WTC11 (cell line): Measurements from ENCODE around the gene CNTNAP2.

ENCODE experiments used
- CREM ChIP-seq: sonication (generic); formaldehyde crosslinking; IDR thresholded peaks from 2 replicates; pipeline ENCODE4 v1.8.1; 2022; ENCODE audit warnings: mild to moderate bottlenecking, missing genetic modification reagents, moderate library complexity
- ELF4 ChIP-seq: sonication (generic); formaldehyde crosslinking; IDR thresholded peaks from 2 replicates; pipeline ENCODE4 v1.8.1; 2022; ENCODE audit warnings: low read depth, mild to moderate bottlenecking, moderate library complexity, missing genetic modification reagents
- EMX1 ChIP-seq: fragments of 250-450 bp; sonication (Bioruptor Pico); IDR thresholded peaks from 2 replicates; pipeline ENCODE4 v1.8.0; 2021; ENCODE audit warnings: mild to moderate bottlenecking
- FOXK1 ChIP-seq: sonication (generic); formaldehyde crosslinking; IDR thresholded peaks from 2 replicates; pipeline ENCODE4 v1.8.0; 2022; ENCODE audit warnings: mild to moderate bottlenecking, moderate library complexity, missing genetic modification reagents
- NR3C1 ChIP-seq: sonication (generic); formaldehyde crosslinking; conservative IDR thresholded peaks from 2 replicates; pipeline ENCODE4 v1.8.1; 2023; ENCODE audit warnings: low read depth, mild to moderate bottlenecking, missing genetic modification reagents
- SP1 ChIP-seq: sonication (generic); formaldehyde crosslinking; conservative IDR thresholded peaks from 2 replicates; pipeline ENCODE4 v1.8.1; 2022; ENCODE audit warnings: missing genetic modification reagents
- TF ChIP-seq, protein P1 (sequence below): fragments of 200-600 bp; IDR thresholded peaks from 2 replicates; pipeline ENCODE4 v1.8.0; 2022; ENCODE audit warnings: antibody characterized with exemption
- TF ChIP-seq, protein P2 (sequence below): sonication (generic); formaldehyde crosslinking; conservative IDR thresholded peaks from 2 replicates; pipeline ENCODE4 v1.8.1; 2022; ENCODE audit warnings: mild to moderate bottlenecking, missing genetic modification reagents
- TF ChIP-seq, protein P3 (sequence below): sonication (generic); formaldehyde crosslinking; IDR thresholded peaks from 2 replicates; pipeline ENCODE4 v1.8.1; 2023; ENCODE audit warnings: mild to moderate bottlenecking, missing genetic modification reagents
- TF ChIP-seq, protein P4 (sequence below): sonication (generic); formaldehyde crosslinking; IDR thresholded peaks from 2 replicates; pipeline ENCODE4 v1.8.1; 2022; ENCODE audit warnings: low read depth, mild to moderate bottlenecking, moderate library complexity, missing genetic modification reagents, borderline replicate concordance

DNA sequence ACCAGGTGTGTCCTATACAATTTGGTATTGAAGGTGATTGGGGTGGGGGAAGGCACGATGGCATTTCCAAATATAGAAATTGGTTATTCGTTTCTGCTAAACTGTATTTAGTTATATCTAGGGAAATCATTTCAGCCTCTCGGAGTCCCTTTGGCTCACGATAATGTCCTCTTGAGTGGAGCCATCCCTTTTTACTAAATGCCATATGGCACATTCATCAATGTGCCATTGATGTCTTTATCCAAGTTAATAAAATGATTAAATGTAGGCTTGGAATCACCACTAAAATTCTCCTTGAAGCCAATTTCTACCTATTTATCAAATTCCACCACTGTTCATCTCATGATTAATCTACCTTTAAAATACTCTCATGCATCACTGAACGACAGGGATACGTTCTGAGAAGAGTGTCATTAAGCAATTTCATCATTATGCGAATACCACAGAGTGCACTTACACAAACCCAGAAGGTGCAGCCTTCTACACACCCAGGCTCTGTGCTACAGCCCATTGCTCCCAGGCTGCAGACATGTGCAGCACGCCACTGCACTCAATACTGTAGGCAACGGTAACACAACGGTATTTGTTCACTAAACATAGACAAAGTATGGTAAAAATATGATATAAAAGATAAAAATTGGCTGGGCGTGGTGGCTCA is 2254.8 kb downstream of the CNTNAP2 start:
- TF ChIP-seq, protein P1, sequence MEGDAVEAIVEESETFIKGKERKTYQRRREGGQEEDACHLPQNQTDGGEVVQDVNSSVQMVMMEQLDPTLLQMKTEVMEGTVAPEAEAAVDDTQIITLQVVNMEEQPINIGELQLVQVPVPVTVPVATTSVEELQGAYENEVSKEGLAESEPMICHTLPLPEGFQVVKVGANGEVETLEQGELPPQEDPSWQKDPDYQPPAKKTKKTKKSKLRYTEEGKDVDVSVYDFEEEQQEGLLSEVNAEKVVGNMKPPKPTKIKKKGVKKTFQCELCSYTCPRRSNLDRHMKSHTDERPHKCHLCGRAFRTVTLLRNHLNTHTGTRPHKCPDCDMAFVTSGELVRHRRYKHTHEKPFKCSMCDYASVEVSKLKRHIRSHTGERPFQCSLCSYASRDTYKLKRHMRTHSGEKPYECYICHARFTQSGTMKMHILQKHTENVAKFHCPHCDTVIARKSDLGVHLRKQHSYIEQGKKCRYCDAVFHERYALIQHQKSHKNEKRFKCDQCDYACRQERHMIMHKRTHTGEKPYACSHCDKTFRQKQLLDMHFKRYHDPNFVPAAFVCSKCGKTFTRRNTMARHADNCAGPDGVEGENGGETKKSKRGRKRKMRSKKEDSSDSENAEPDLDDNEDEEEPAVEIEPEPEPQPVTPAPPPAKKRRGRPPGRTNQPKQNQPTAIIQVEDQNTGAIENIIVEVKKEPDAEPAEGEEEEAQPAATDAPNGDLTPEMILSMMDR: no peak
- TF ChIP-seq NR3C1 (CRISPR knock-in tag) (no peak), SP1 (CRISPR knock-in tag) (no peak), CREM (CRISPR knock-in tag) (no peak), EMX1 (CRISPR knock-in tag) (no peak), FOXK1 (CRISPR knock-in tag) (no peak), ELF4 (CRISPR knock-in tag) (no peak)
- TF ChIP-seq, protein P2, sequence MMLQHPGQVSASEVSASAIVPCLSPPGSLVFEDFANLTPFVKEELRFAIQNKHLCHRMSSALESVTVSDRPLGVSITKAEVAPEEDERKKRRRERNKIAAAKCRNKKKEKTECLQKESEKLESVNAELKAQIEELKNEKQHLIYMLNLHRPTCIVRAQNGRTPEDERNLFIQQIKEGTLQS (CRISPR knock-in tag): no peak
- TF ChIP-seq, protein P3, sequence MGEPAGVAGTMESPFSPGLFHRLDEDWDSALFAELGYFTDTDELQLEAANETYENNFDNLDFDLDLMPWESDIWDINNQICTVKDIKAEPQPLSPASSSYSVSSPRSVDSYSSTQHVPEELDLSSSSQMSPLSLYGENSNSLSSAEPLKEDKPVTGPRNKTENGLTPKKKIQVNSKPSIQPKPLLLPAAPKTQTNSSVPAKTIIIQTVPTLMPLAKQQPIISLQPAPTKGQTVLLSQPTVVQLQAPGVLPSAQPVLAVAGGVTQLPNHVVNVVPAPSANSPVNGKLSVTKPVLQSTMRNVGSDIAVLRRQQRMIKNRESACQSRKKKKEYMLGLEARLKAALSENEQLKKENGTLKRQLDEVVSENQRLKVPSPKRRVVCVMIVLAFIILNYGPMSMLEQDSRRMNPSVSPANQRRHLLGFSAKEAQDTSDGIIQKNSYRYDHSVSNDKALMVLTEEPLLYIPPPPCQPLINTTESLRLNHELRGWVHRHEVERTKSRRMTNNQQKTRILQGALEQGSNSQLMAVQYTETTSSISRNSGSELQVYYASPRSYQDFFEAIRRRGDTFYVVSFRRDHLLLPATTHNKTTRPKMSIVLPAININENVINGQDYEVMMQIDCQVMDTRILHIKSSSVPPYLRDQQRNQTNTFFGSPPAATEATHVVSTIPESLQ: no peak
- TF ChIP-seq, protein P4, sequence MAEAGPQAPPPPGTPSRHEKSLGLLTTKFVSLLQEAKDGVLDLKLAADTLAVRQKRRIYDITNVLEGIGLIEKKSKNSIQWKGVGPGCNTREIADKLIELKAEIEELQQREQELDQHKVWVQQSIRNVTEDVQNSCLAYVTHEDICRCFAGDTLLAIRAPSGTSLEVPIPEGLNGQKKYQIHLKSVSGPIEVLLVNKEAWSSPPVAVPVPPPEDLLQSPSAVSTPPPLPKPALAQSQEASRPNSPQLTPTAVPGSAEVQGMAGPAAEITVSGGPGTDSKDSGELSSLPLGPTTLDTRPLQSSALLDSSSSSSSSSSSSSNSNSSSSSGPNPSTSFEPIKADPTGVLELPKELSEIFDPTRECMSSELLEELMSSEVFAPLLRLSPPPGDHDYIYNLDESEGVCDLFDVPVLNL (CRISPR knock-in tag): no peak
